ENCODE data around the gene PUS10.

DNA sequence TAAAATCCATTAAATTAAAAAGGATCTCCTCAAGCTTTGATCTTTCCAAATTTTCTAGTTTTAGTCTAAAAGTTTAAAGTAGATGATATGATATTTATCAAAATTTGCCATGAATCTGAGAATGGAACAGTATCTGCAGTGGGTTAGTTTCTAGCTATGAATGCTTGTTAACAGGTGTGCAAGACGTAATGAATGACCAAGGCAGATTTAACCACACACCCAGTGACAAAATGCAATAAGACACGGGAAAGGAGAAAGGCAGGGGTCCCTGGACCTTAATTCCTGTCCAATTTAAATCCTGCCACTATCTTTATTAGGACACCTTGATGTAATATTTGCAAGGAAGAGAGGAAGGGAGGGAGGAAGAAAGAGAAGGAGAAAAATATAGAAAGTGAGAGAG lies 31.0 kb downstream of the PUS10 start:
- TF ChIP-seq POLR2AphosphoS5 (IDR thresholded peaks at IDR 0.05; ENCODE audit: borderline replicate concordance, low read depth, low read length) (no peak), EZH2 (IDR thresholded peaks at IDR 0.05) (no peak), FOXP2 (optimal IDR thresholded peaks at IDR 0.05; ENCODE audit: control extremely low read depth, extremely low read length, insufficient read depth) (no peak)

All from SK-N-MC (cell line).